ENCODE data around the gene ZNF501.

The ZNF501 gene

GRCh38 chr3:44729384-44729910 is at the start of gene ZNF501:
ZNF501 (plus strand) TSS chr3:44729635; CDS start chr3:44734422, 4,787 bp downstream.
- peak; percentile 59 for DNase-seq (ENCODE audit: low read depth)

- no peak for DNase-seq (ENCODE audit: low read depth)
These were observed 48.4 kb upstream of the ZNF501 start for GRCh38 chr3:44680921-44681455.

- DNase-seq (ENCODE audit: low read depth): no peak
These were observed 47.1 kb upstream of the ZNF501 start for GRCh38 chr3:44682182-44682896.

- DNase-seq (ENCODE audit: low read depth): no peak
These were observed 44.2 kb upstream of the ZNF501 start for GRCh38 chr3:44685128-44685800.

GRCh38 chr3:44687898-44688297 is 41.5 kb upstream of the ZNF501 start:
- DNase-seq (ENCODE audit: low read depth): no peak

GRCh38 chr3:44712455-44713075 is 16.9 kb upstream of the ZNF501 start, which contains the start of gene ZNF502:
ZNF502 (plus strand) TSS chr3:44712660; CDS start chr3:44720262, 7,602 bp downstream.
- DNase-seq (ENCODE audit: low read depth): peak; percentile 3

GRCh38 chr3:44721231-44722102 is 8.0 kb upstream of the ZNF501 start:
- no peak for DNase-seq (ENCODE audit: low read depth)

- no peak for DNase-seq (ENCODE audit: low read depth)
These were observed 7.4 kb upstream of the ZNF501 start for GRCh38 chr3:44722103-44722401.

GRCh38 chr3:44734646-44735168 is 5.3 kb downstream of the ZNF501 start:
- DNase-seq (ENCODE audit: low read depth): no peak

GRCh38 chr3:44761101-44761423 is 31.6 kb downstream of the ZNF501 start:
- DNase-seq (ENCODE audit: low read depth): no peak

- peak; percentile 89 for DNase-seq (ENCODE audit: low read depth)
These were observed 32.2 kb downstream of the ZNF501 start, which contains the start of the genes KIAA1143 and KIF15 for GRCh38 chr3:44761424-44762169. KIAA1143 (minus strand) TSS chr3:44761619; CDS start chr3:44761602, 17 bp downstream. KIF15 (plus strand) TSS chr3:44761794; CDS start chr3:44761866, 72 bp downstream.

- no peak for DNase-seq (ENCODE audit: low read depth)
These were observed 32.8 kb downstream of the ZNF501 start for GRCh38 chr3:44762170-44762677.

GRCh38 chr3:44762690-44763089 is 33.3 kb downstream of the ZNF501 start:
- no peak for DNase-seq (ENCODE audit: low read depth)

GRCh38 chr3:44764248-44764647 is 34.8 kb downstream of the ZNF501 start:
- no peak for DNase-seq (ENCODE audit: low read depth)

GRCh38 chr3:44771424-44772098 is 42.1 kb downstream of the ZNF501 start:
- no peak for DNase-seq (ENCODE audit: low read depth)

- DNase-seq (ENCODE audit: low read depth): no peak
These were observed 42.6 kb downstream of the ZNF501 start for GRCh38 chr3:44772099-44772442.

GRCh38 chr3:44782891-44783290 is 53.5 kb downstream of the ZNF501 start:
- no peak for DNase-seq (ENCODE audit: low read depth)

Measured in T-helper 22 cell (primary cell).